Gastroesophageal sphincter (tissue), 4 donors: Measurements from ENCODE around the gene ZNF783. TPM values are rescaled to one million over a fixed set of nuclear protein-coding genes. Genes with fewer than 3 reads are reported as not detected.
"Not testable (repeated sequence)": the region's sequence is repeated elsewhere in the genome, so short reads cannot be mapped to it uniquely, and the experiment has no call there.

Source experiments
- ATAC-seq: fragments of 150-250 bp; one replicate; pipeline ENCODE4 v1.9.1; 2016; ENCODE audit warnings: mild to moderate bottlenecking, moderate library complexity
- H3K27ac ChIP-seq, 4 donors: fragments of 200-600 bp; sonication (generic) in 3 of 4; 1 replicate in 3 of 4; 2 replicates in 1 of 4; pipeline ENCODE4 v1.5.1; 2016 to 2019
- H3K27me3 ChIP-seq: fragments of 200-600 bp; sonication (generic); one replicate; pipeline ENCODE4 v1.5.1; 2019
- H3K36me3 ChIP-seq, 2 donors: fragments of 200-600 bp; sonication (generic); one replicate each; pipeline ENCODE4 v1.5.1; 2019; ENCODE audit warnings: control low read depth in 1 of 2
- H3K4me1 ChIP-seq, 3 donors: fragments of 200-600 bp; sonication (generic); 1 replicate in 2 of 3; 2 replicates in 1 of 3; pipeline ENCODE4 v1.5.1; 2016 to 2019; ENCODE audit warnings: control low read depth in 2 of 3
- H3K4me3 ChIP-seq, 2 donors: fragments of 200-600 bp; sonication (generic); one replicate each; pipeline ENCODE4 v1.5.1; 2019; ENCODE audit warnings: mild to moderate bottlenecking in 1 of 2, moderate library complexity in 1 of 2
- H3K9me3 ChIP-seq, 3 donors: fragments of 200-600 bp; sonication (generic); one replicate each; pipeline ENCODE4 v1.5.1; 2017 to 2019; ENCODE audit warnings: control low read depth in 2 of 3
- EP300 ChIP-seq: sonication (generic); formaldehyde crosslinking; IDR thresholded peaks from one replicate; pipeline ENCODE4 v1.6.1; 2017; ENCODE audit warnings: antibody characterized with exemption, mild to moderate bottlenecking
- POLR2A ChIP-seq, 2 donors: fragments of 450-650 bp; IDR thresholded peaks; one replicate each; pipeline ENCODE4 v1.6.1; 2017; ENCODE audit warnings: antibody characterized with exemption in 2 of 2, mild to moderate bottlenecking in 2 of 2, moderate library complexity in 1 of 2
- POLR2AphosphoS5 ChIP-seq: sonication (generic); formaldehyde crosslinking; IDR thresholded peaks from one replicate; pipeline ENCODE4 v1.6.1; 2017; ENCODE audit warnings: antibody characterized with exemption
- WGBS, 2 donors: methylation state at CpG; one replicate each; pipeline ENCODE4 v1.1.5; 2018; ENCODE audit warnings: low coverage in 1 of 2; 5-methylcytosine and 5-hydroxymethylcytosine counted together
- total RNA-seq, 4 donors: library from RNA; depleted of rRNA; stranded (reverse); fragments of >200 nt; gene quantifications; one replicate each; pipeline ENCODE4 v1.1.0, GENCODE V29; 2016
- TF ChIP-seq, protein P1 (sequence below), 4 experiments: fragments of 200-600 bp in 2 of 4; fragments of 450-650 bp in 2 of 4; sonication (generic) in 1 of 4; IDR thresholded peaks; one replicate each; pipeline ENCODE4 v1.5.1; 2017 to 2019; ENCODE audit warnings: antibody characterized with exemption in 4 of 4, mild to moderate bottlenecking in 2 of 4, moderate library complexity in 2 of 4

Gene ZNF783
- total RNA-seq, 4 donors from 2014 or later: 8.5 to 17.0 (median 13.1) TPM

DNA sequence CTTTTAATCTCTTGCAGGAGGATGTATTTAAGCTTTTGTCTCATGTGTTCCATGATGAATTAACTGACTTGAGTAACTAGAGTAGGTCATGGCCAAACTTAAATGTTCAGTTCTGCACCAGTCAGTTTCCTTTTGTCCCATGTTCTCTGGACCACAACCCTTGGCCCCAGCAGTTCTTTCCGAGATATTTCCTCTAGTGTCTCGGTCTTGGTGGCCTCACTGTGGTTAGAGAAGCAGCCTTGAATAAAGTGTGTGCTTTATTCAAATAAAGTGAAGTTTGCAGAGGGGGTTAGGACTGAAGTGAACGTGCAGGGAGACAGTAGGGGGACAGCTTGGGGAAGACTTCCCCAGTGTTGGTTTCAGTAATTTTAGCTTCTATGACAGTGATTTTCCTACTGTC lies 13.2 kb upstream of the ZNF783 start:
- H3K9me3 ChIP-seq: no peaks in the 10 kb centered on the region
- TF ChIP-seq POLR2A (IDR thresholded peaks at IDR 0.05) (no peak), EP300 (no peak), POLR2AphosphoS5 (no peak)
- TF ChIP-seq, protein P1, sequence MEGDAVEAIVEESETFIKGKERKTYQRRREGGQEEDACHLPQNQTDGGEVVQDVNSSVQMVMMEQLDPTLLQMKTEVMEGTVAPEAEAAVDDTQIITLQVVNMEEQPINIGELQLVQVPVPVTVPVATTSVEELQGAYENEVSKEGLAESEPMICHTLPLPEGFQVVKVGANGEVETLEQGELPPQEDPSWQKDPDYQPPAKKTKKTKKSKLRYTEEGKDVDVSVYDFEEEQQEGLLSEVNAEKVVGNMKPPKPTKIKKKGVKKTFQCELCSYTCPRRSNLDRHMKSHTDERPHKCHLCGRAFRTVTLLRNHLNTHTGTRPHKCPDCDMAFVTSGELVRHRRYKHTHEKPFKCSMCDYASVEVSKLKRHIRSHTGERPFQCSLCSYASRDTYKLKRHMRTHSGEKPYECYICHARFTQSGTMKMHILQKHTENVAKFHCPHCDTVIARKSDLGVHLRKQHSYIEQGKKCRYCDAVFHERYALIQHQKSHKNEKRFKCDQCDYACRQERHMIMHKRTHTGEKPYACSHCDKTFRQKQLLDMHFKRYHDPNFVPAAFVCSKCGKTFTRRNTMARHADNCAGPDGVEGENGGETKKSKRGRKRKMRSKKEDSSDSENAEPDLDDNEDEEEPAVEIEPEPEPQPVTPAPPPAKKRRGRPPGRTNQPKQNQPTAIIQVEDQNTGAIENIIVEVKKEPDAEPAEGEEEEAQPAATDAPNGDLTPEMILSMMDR (IDR thresholded peaks at IDR 0.05): no peak
- H3K27me3 ChIP-seq: no peaks in the 10 kb centered on the region
- no peaks in the 10 kb centered on the region for H3K4me1 ChIP-seq
- peaks cover 0 to 40% of the 10 kb centered on the region in 2 donors for H3K36me3 ChIP-seq
- 67 to 100% methylated on average over 1 to 3 of the region's 3 CpGs for WGBS, 2 donors
- no peak overlapping the region for H3K4me3 ChIP-seq
- no peak for ATAC-seq
- no peak overlapping the region for H3K27ac ChIP-seq

DNA sequence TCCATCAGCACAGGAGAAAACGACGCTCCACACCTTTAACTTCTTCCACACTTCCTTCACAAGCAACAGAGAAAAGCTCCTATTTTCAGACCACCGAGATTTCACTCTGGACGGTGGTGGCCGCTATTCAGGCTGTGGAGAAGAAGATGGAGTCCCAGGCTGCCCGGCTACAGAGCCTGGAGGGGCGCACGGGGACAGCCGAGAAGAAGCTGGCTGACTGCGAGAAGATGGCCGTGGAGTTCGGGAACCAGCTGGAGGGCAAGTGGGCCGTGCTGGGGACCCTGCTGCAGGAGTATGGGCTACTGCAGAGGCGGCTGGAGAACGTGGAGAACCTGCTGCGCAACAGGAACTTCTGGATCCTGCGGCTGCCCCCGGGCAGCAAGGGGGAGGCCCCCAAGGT lies 11.8 kb upstream of the ZNF783 start:
- peaks cover 0 to 54% of the 10 kb centered on the region in 2 donors for H3K36me3 ChIP-seq
- ATAC-seq, H3K4me3 ChIP-seq, H3K27ac ChIP-seq, H3K4me1 ChIP-seq, H3K9me3 ChIP-seq, H3K27me3 ChIP-seq: not testable (repeated sequence)
- 88 to 90% methylated on average over 7 to 12 of the region's 18 CpGs for WGBS, 2 donors

DNA sequence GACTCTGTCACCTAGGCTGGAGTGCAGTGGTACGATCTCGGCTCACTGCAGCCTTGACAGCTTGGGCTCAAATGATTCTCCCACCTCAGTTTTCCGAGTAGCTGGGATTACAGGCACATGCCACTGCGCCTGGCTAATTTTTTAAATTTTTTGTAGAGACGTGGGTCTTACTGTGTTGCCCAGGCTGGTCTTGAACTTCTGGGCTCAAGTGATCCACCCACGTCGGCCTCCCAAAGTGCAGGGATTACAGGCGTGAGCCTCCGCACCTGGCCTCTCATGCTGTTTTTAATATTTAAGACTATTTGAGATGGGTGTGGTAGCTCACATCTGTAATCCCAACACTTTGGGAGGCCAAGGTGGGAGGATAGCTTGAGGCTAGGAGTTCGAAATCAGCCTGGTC lies 10.5 kb upstream of the ZNF783 start:
- ATAC-seq, H3K27ac ChIP-seq, H3K9me3 ChIP-seq, H3K27me3 ChIP-seq, H3K4me3 ChIP-seq, H3K4me1 ChIP-seq: not testable (repeated sequence)
- WGBS, 2 donors: 90 to 96% methylated on average over 2 to 5 of the region's 10 CpGs
- peaks cover 0 to 67% of the 10 kb centered on the region in 2 donors for H3K36me3 ChIP-seq

DNA sequence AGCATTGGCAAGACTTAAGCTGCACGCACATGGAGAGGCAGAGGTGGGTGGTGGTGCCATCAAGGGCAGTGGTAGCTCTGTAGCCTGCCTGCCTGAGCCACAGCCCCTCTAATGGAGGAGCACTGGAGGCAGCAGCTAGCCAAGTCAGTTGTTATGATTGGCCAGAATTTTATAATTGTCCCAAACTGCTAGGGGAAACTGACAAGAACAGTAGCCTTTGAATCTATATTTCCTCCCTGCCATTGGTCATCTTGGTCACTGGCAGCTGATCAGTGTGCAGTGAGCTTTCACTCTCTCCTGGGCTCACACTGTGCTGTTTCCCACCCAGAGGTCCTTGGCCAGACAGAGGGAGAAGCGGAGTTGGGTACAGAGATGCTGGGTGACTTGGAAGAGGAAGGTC lies 9.6 kb upstream of the ZNF783 start:
- Histone ChIP-seq H3K4me1 (no peaks in the 10 kb centered on the region), H3K27ac (no peak overlapping the region), H3K36me3 (peaks cover 0 to 67% of the 10 kb centered on the region in 2 donors), H3K4me3 (no peak overlapping the region), H3K27me3 (no peaks in the 10 kb centered on the region), H3K9me3 (no peaks in the 10 kb centered on the region)
- no peak for ATAC-seq
- 80% methylated on average over 1 of the region's 2 CpGs; no CpG with 5 or more reads in 1 of the 2 donors for WGBS, 2 donors
- no peak for TF ChIP-seq POLR2A (IDR thresholded peaks at IDR 0.05)
- TF ChIP-seq, protein P1 (IDR thresholded peaks at IDR 0.05): no peak
- TF ChIP-seq POLR2AphosphoS5: no peak
- no peak for TF ChIP-seq EP300

DNA sequence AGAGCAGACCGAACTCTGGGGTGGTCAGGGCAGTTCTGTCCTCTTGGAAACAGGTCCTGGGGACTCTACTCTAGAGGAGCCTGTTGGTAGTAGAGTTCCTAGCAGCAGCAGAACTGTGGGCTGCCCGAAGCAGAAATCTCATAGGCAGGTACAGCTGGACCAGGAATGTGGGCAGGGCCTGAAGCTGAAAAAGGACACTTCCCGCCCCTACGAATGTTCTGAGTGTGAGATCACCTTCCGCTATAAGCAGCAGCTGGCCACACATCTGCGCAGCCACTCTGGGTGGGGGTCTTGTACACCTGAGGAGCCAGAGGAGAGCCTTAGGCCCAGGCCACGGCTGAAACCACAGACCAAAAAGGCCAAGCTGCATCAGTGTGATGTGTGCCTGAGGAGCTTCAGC lies 8.3 kb upstream of the ZNF783 start:
- no peaks in the 10 kb centered on the region for H3K27me3 ChIP-seq
- H3K36me3 ChIP-seq: peaks cover 0 to 67% of the 10 kb centered on the region in 2 donors
- WGBS, 2 donors: 100% methylated on average over 1 of the region's 7 CpGs; no CpG with 5 or more reads in 1 of the 2 donors
- no peak overlapping the region for H3K27ac ChIP-seq
- H3K4me1 ChIP-seq: no peaks in the 10 kb centered on the region
- ATAC-seq: no peak
- no peak for TF ChIP-seq EP300
- no peak for TF ChIP-seq POLR2A (IDR thresholded peaks at IDR 0.05)
- TF ChIP-seq POLR2AphosphoS5: no peak
- TF ChIP-seq, protein P1 (IDR thresholded peaks at IDR 0.05): no peak
- no peaks in the 10 kb centered on the region for H3K9me3 ChIP-seq
- H3K4me3 ChIP-seq: no peak overlapping the region

DNA sequence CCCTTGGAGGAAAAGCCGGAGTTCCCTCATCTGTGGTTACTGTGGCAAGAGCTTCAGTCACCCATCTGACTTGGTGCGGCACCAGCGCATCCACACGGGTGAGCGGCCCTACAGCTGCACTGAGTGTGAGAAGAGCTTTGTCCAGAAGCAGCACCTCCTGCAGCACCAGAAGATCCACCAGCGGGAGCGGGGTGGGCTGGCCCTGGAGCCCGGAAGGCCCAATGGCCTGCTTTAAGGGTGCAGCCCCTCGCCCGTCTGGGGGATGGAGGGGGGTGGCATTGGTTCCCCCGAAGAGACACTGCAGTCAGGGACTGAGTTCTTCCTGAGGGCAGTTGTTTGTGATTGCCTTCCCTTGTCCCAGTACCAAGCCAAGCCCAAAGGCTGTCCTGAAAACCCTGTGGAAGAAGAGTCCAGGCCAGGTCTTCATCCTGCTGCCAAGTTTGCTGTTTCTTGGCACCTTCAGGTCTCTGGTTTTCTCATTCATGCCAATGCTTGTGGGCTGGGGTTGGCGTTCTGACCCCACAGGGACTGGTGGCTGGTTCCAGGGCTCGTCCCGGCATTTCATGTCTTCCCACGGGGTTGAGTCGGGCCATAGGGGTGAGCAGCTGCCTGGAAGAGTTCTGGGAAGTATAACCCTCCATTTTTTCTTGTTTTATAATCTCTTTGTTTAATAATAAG lies 7.7 kb upstream of the ZNF783 start:
- H3K27ac ChIP-seq: no peak overlapping the region
- no peak for ATAC-seq
- H3K36me3 ChIP-seq: peaks cover 0 to 67% of the 10 kb centered on the region in 2 donors

More for the DNA sequence above, 7.7 kb upstream of the ZNF783 start:
- no peak for TF ChIP-seq POLR2A (IDR thresholded peaks at IDR 0.05)
- no peak for TF ChIP-seq POLR2AphosphoS5
- TF ChIP-seq, protein P1 (IDR thresholded peaks at IDR 0.05): no peak
- no peak for TF ChIP-seq EP300
- WGBS, 2 donors: 91% methylated on average over 5 of the region's 16 CpGs; no CpG with 5 or more reads in 1 of the 2 donors
- no peak overlapping the region for H3K4me3 ChIP-seq
- H3K27me3 ChIP-seq: no peaks in the 10 kb centered on the region
- H3K4me1 ChIP-seq: no peaks in the 10 kb centered on the region
- H3K9me3 ChIP-seq: no peaks in the 10 kb centered on the region
